Measurements from ENCODE around the gene ADGRL2.

DNA sequence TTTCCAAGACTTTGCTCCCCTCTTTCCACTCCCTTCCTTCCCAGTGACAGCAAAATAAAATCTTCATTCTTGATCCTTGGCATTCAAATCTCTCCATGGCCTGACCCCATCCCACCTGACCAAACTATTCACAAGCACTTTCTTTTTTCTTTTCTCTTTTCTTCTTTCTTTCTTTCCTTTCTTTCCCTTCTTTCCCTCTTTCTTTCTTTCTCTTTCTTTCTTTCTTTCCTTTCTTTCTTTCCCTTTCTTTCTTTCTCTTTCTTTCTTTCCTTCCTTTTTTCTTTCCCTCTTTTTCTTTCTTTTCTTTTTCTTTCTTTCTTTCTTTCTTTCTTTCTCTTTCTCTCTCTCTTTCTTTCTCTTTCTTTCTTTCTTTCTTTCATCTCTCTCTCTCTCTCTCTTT, 207.1 kb downstream of the ADGRL2 start:
- no peak for TF ChIP-seq POLR2AphosphoS5 (IDR thresholded peaks at IDR 0.05; ENCODE audit: low read depth, low read length)
- no peak for TF ChIP-seq SPI1 (IDR thresholded peaks at IDR 0.05; ENCODE audit: low read depth, low read length)
